NT2/D1 (cell line): ENCODE results near the gene CUL7.

ENCODE experiments used
- YY1 ChIP-seq: IDR thresholded peaks from 2 replicates; pipeline ENCODE4 v1.6.1; 2011; ENCODE audit not compliant: insufficient read length, insufficient read depth
- ZNF274 ChIP-seq: IDR thresholded peaks from 2 replicates; pipeline ENCODE4 v1.6.1; 2011; ENCODE audit warnings: mild to moderate bottlenecking, low read depth, low read length

DNA sequence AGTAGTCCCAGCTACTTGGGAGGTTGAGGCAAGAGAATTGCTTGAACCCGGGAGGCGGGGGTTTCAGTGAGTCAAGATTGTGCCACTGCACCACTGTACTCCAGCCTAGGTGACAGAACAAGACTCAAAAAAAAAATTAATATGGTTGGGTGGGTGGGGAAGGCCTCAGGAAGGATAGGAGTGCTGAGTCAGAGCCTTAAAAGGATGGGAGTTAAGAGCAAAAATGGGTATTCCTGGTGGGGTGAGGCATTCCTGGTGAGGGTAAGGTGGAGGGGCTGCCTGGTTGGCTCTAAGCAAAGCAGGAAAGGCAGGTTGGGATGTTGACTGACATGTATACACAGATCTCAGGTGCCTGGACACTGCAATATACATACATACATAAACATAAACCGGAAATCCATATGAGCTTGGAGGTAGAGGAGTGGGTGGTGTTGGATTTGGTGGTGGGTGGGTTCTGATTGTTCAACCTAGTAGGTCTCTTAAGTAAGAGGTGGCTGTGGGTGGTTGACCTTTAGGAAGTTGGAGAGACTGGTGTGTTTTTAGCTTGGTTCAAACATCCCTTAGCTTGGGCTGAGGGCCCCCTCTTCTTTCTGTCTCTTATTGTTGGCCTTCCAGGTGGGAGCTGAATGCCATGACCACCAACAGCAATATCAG lies 33.5 kb downstream of the CUL7 start:
- TF ChIP-seq ZNF274 (no peak), YY1 (no peak)
